Gastrocnemius medialis (tissue), 4 donors: ENCODE measurements around the gene KRTAP9-3. TPM values are rescaled to one million over a fixed set of nuclear protein-coding genes. Genes with fewer than 3 reads are reported as not detected.
"Not testable (repeated sequence)": the region's sequence is repeated elsewhere in the genome, so short reads cannot be mapped to it uniquely, and the experiment has no call there.

Source experiments
- ATAC-seq, 2 donors: fragments of 150-250 bp; one replicate each; pipeline ENCODE4 v1.9.1; 2016
- DNase-seq, 2 donors: peaks; one replicate each; pipeline ENCODE4 v3.0.0-alpha.2; 2019
- H3K27ac ChIP-seq, 4 donors: fragments of 200-600 bp; sonication (generic); 1 replicate in 1 of 4; 2 replicates in 3 of 4; pipeline ENCODE4 v1.5.1; 2016 to 2018; ENCODE audit warnings: mild to moderate bottlenecking in 2 of 4, moderate library complexity in 1 of 4
- H3K27me3 ChIP-seq, 3 donors: fragments of 200-600 bp; sonication (generic) in 2 of 3; 1 replicate in 1 of 3; 2 replicates in 2 of 3; pipeline versions ENCODE4 v1.5.1 to v1.6.0; 2016 to 2019; ENCODE audit warnings: mild to moderate bottlenecking in 1 of 3, moderate library complexity in 1 of 3
- H3K36me3 ChIP-seq, 2 donors: fragments of 200-600 bp; sonication (generic) in 1 of 2; one replicate each; pipeline ENCODE4 v1.5.1; 2017 to 2018
- H3K4me1 ChIP-seq, 2 donors: fragments of 200-600 bp; sonication (generic) in 1 of 2; one replicate each; pipeline ENCODE4 v1.5.1; 2016 to 2017; ENCODE audit warnings: mild to moderate bottlenecking in 2 of 2
- H3K4me3 ChIP-seq, 4 donors: fragments of 200-600 bp; sonication (generic) in 3 of 4; 1 replicate in 1 of 4; 2 replicates in 3 of 4; pipeline ENCODE4 v1.5.1; 2016 to 2019; ENCODE audit warnings: mild to moderate bottlenecking in 2 of 4
- H3K9me3 ChIP-seq, 3 donors: fragments of 200-600 bp; sonication (generic) in 2 of 3; 1 replicate in 1 of 3; 2 replicates in 2 of 3; pipeline ENCODE4 v1.5.1; 2016 to 2019
- CTCF ChIP-seq, 5 experiments: fragments of 450-650 bp in 3 of 5; fragments of 200-600 bp in 2 of 5; sonication (generic) in 2 of 5; IDR thresholded peaks in 4 of 5; conservative IDR thresholded peaks in 1 of 5; 1 replicate in 4 of 5; 2 replicates in 1 of 5; pipeline ENCODE4 v1.5.1; 2016 to 2019; ENCODE audit warnings: antibody characterized with exemption in 5 of 5, mild to moderate bottlenecking in 3 of 5, moderate library complexity in 3 of 5
- POLR2A ChIP-seq, 2 donors: fragments of 450-650 bp; IDR thresholded peaks; one replicate each; pipeline ENCODE4 v1.6.1; 2017; ENCODE audit warnings: antibody characterized with exemption in 2 of 2, mild to moderate bottlenecking in 2 of 2, moderate library complexity in 2 of 2
- in situ Hi-C, 4 donors: fragments of 200-750 bp; cut with MboI; loops; one replicate each; pipeline versions ENCODE4 v1.15.0 to v1.8.0; 2017; ENCODE audit warnings: low sequenced_read_pairs in 4 of 4
- intact Hi-C: fragments of 100-400 bp; cut with DNase I; formaldehyde crosslinking; loops from one replicate; pipeline ENCODE4 v1.15.1; 2023; ENCODE audit warnings: low total_unique reads
- total RNA-seq, 4 donors: library from RNA; depleted of rRNA; stranded (reverse); fragments of >200 nt; gene quantifications; one replicate each; pipeline versions ENCODE4 v1.1.0 to v1.2.3, GENCODE V29; 2016

KRTAP9-3 gene
- total RNA-seq, 4 donors from 2014 or later: not detected

- no peak for ATAC-seq
- no peak for DNase-seq
- Histone ChIP-seq H3K27ac (no peak overlapping the region), H3K4me1 (no peaks in the 10 kb centered on the region), H3K27me3 (no peaks in the 10 kb centered on the region), H3K9me3 (no peaks in the 10 kb centered on the region), H3K4me3 (no peak overlapping the region), H3K36me3 (no peaks in the 10 kb centered on the region)
- in situ Hi-C loops (loop anchor here in 1 of 4 donors (25.0 kb wide), 1 partner anchor 105 kb away; the partner anchor contains the start of genes KRTAP4-3 and KRTAP4-4), intact Hi-C loops (no loop called here)
- TF ChIP-seq POLR2A (IDR thresholded peaks at IDR 0.05) (no peak), CTCF (IDR thresholded peaks at IDR 0.05 in 4 of 5, conservative IDR thresholded peaks at IDR 0.05 in 1 of 5) (no peak)
Measured at GRCh38 chr17:41267711-41268110, 35.5 kb downstream of the KRTAP9-3 start.

- H3K4me1 ChIP-seq, intact Hi-C loops, H3K27ac ChIP-seq, H3K27me3 ChIP-seq, H3K4me3 ChIP-seq, DNase-seq, H3K9me3 ChIP-seq, ATAC-seq, H3K36me3 ChIP-seq: not testable (repeated sequence)
- in situ Hi-C loops: loop anchor here in 1 of 4 donors (25.0 kb wide), 1 partner anchor 109 kb away; the partner anchor contains the start of genes KRTAP4-3 and KRTAP4-4
Measured at GRCh38 chr17:41271323-41271722, 39.1 kb downstream of the KRTAP9-3 start.

- in situ Hi-C loops (loop anchor here in 1 of 4 donors (25.0 kb wide), 1 partner anchor 110 kb away; the partner anchor contains the start of genes KRTAP4-3 and KRTAP4-4), intact Hi-C loops (no loop called here)
- Histone ChIP-seq H3K4me3 (no peak overlapping the region), H3K27ac (no peak overlapping the region), H3K36me3 (no peaks in the 10 kb centered on the region), H3K27me3 (peaks cover 0 to 3% (median 0%) of the 10 kb centered on the region in 3 donors), H3K9me3 (no peaks in the 10 kb centered on the region), H3K4me1 (no peaks in the 10 kb centered on the region)
- TF ChIP-seq CTCF (IDR thresholded peaks at IDR 0.05 in 4 of 5, conservative IDR thresholded peaks at IDR 0.05 in 1 of 5) (no peak), POLR2A (IDR thresholded peaks at IDR 0.05) (no peak)
- ATAC-seq (no peak), DNase-seq (no peak)
Measured at GRCh38 chr17:41271858-41272257, 39.6 kb downstream of the KRTAP9-3 start.

GRCh38 chr17:41275648-41276190 lies 43.5 kb downstream of the KRTAP9-3 start, which contains the start of gene KRTAP9-7:
Gene KRTAP9-7, plus strand, starts transcription at chr17:41275698. Its CDS starts 0 bp downstream, at chr17:41275698.
- H3K27ac ChIP-seq, H3K9me3 ChIP-seq, H3K4me1 ChIP-seq, H3K36me3 ChIP-seq, in situ Hi-C loops, H3K27me3 ChIP-seq, H3K4me3 ChIP-seq, intact Hi-C loops, ATAC-seq, DNase-seq: not testable (repeated sequence)

GRCh38 chr17:41278176-41278955 lies 46.1 kb downstream of the KRTAP9-3 start:
- ATAC-seq (no peak), DNase-seq (no peak)
- H3K9me3 ChIP-seq: no peaks in the 10 kb centered on the region
- no peak overlapping the region for H3K4me3 ChIP-seq
- H3K4me1 ChIP-seq: no peaks in the 10 kb centered on the region
- in situ Hi-C loops: no loop called here
- H3K27ac ChIP-seq: no peak overlapping the region
- H3K27me3 ChIP-seq: peaks cover 0 to 4% (median 3%) of the 10 kb centered on the region in 3 donors
- intact Hi-C loops: no loop called here
- TF ChIP-seq CTCF (IDR thresholded peaks at IDR 0.05 in 4 of 5, conservative IDR thresholded peaks at IDR 0.05 in 1 of 5) (no peak), POLR2A (IDR thresholded peaks at IDR 0.05) (no peak)
- no peaks in the 10 kb centered on the region for H3K36me3 ChIP-seq

Other genes starting within 250 kb of the KRTAP9-3 start
- not detected for gene KRT40, start 248.1 kb upstream of the KRTAP9-3 start, total RNA-seq
- gene KRTAP3-3, start 238.3 kb upstream of the KRTAP9-3 start, total RNA-seq: not detected
- gene KRTAP3-2, start 232.5 kb upstream of the KRTAP9-3 start, total RNA-seq: not detected
- not detected for gene KRTAP3-1, start 223.3 kb upstream of the KRTAP9-3 start, total RNA-seq
- not detected for gene KRTAP1-5, start 205.2 kb upstream of the KRTAP9-3 start, total RNA-seq
- not detected for gene KRTAP1-4, start 202.3 kb upstream of the KRTAP9-3 start, total RNA-seq
- gene KRTAP1-3, start 197.6 kb upstream of the KRTAP9-3 start, total RNA-seq: not detected
- not detected for gene KRTAP1-1, start 191.0 kb upstream of the KRTAP9-3 start, total RNA-seq
- not detected for gene KRTAP2-1, start 185.1 kb upstream of the KRTAP9-3 start, total RNA-seq
- gene KRTAP2-2, start 177.2 kb upstream of the KRTAP9-3 start, total RNA-seq: not detected
- gene KRTAP2-3, start 172.3 kb upstream of the KRTAP9-3 start, total RNA-seq: not detected
- not detected for gene KRTAP2-4, start 166.6 kb upstream of the KRTAP9-3 start, total RNA-seq
- gene KRTAP4-7, start 148.3 kb upstream of the KRTAP9-3 start, total RNA-seq: not detected
- gene KRTAP4-8, start 134.3 kb upstream of the KRTAP9-3 start, total RNA-seq: not detected
- gene KRTAP4-16, start 130.2 kb upstream of the KRTAP9-3 start, total RNA-seq: not detected
- gene KRTAP4-9, start 127.1 kb upstream of the KRTAP9-3 start, total RNA-seq: not detected
- not detected for gene KRTAP4-11, start 114.1 kb upstream of the KRTAP9-3 start, total RNA-seq
- gene KRTAP4-12, start 108.3 kb upstream of the KRTAP9-3 start, total RNA-seq: not detected
- not detected for gene KRTAP4-6, start 91.9 kb upstream of the KRTAP9-3 start, total RNA-seq
- gene KRTAP4-5, start 82.6 kb upstream of the KRTAP9-3 start, total RNA-seq: not detected
- gene KRTAP4-4, start 71.7 kb upstream of the KRTAP9-3 start, total RNA-seq: not detected
- gene KRTAP4-3, start 64.2 kb upstream of the KRTAP9-3 start, total RNA-seq: not detected
- not detected for gene KRTAP4-2, start 54.2 kb upstream of the KRTAP9-3 start, total RNA-seq
- not detected for gene KRTAP4-1, start 47.5 kb upstream of the KRTAP9-3 start, total RNA-seq
- not detected for gene KRTAP9-1, start 42.6 kb upstream of the KRTAP9-3 start, total RNA-seq
- not detected for gene KRTAP9-2, start 5.8 kb upstream of the KRTAP9-3 start, total RNA-seq
- not detected for gene KRTAP9-8, start 5.5 kb downstream of the KRTAP9-3 start, total RNA-seq
- gene KRTAP9-4, start 17.2 kb downstream of the KRTAP9-3 start, total RNA-seq: not detected
- gene KRTAP9-9, start 22.9 kb downstream of the KRTAP9-3 start, total RNA-seq: not detected
- gene KRTAP9-6, start 32.9 kb downstream of the KRTAP9-3 start, total RNA-seq: not detected
- not detected for gene KRTAP9-7, start 43.2 kb downstream of the KRTAP9-3 start, total RNA-seq
- not detected for gene KRTAP29-1, start 70.4 kb downstream of the KRTAP9-3 start, total RNA-seq
- not detected for gene KRTAP16-1, start 76.9 kb downstream of the KRTAP9-3 start, total RNA-seq
- gene KRTAP17-1, start 83.3 kb downstream of the KRTAP9-3 start, total RNA-seq: not detected
- not detected for gene KRT33A, start 118.4 kb downstream of the KRTAP9-3 start, total RNA-seq
- gene KRT33B, start 137.4 kb downstream of the KRTAP9-3 start, total RNA-seq: not detected
- not detected for gene KRT34, start 149.9 kb downstream of the KRTAP9-3 start, total RNA-seq
- 1 to 10 TPM in 1 of 4 donors, under 1 TPM in 3; 0.39 to 1.1 (median 0.62) TPM for gene KRT31, start 165.2 kb downstream of the KRTAP9-3 start, total RNA-seq
- gene KRT37, start 192.1 kb downstream of the KRTAP9-3 start, total RNA-seq: not detected
- not detected for gene KRT38, start 208.5 kb downstream of the KRTAP9-3 start, total RNA-seq
- under 1 TPM in 1 of 4 donors, not detected in 3; 0.41 TPM for gene KRT32, start 234.9 kb downstream of the KRTAP9-3 start, total RNA-seq
- gene KRT35, start 248.7 kb downstream of the KRTAP9-3 start, total RNA-seq: not detected